Stimulated activated CD4-positive, alpha-beta T cell treated with anti-CD3 and anti-CD28 coated beads, Interleukin-12 subunit alpha, Interleukin-12 subunit beta, amount 100 ng/mL, for 48 hours (primary cell): Measurements from ENCODE around the gene FAM78A.
"Not testable (repeated sequence)": the region's sequence is repeated elsewhere in the genome, so short reads cannot be mapped to it uniquely, and the experiment has no call there.

Source experiments
- DNase-seq, 3 donors: peaks; one replicate each; pipeline ENCODE4 v3.0.0-alpha.2; 2020; ENCODE audit warnings: low read depth in 2 of 3, low spot score in 1 of 3

The FAM78A gene

GRCh38 chr9:131216806-131217205 lies 59.5 kb downstream of the FAM78A start:
- DNase-seq: no peak

- no peak for DNase-seq
Observed at GRCh38 chr9:131214876-131215275, 61.4 kb downstream of the FAM78A start.

GRCh38 chr9:131214286-131214856 lies 61.9 kb downstream of the FAM78A start:
- DNase-seq: no peak

- DNase-seq: not testable (repeated sequence)
Observed at GRCh38 chr9:131211920-131212319, 64.4 kb downstream of the FAM78A start.
